ENCODE measurements around the gene PCDHGB5.
"Not testable (repeated sequence)": the region's sequence is repeated elsewhere in the genome, so short reads cannot be mapped to it uniquely, and the experiment has no call there.

PCDHGB5 gene

DNA sequence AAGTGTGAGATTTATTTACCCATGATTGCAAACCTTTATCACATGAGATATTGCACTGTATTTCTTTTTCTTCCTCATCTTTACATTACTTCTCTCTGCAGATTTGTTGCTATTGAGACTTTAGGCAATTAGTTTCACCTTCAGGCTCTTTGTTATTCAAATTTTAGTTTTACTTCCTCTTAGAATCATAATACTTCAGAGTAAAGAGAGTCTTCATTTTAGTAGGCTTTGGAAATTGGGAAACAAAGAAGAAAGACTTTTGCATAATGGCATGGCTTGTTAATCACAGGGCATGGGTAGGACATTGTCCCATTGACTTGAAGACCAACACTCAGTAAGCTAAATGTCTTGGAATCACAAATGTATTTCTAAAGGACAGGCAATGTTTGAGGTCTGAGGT is 35.0 kb upstream of the PCDHGB5 start:
- Histone ChIP-seq H3K4me2 (no peak overlapping the region), H3K9me3 (peaks cover 74% of the 10 kb centered on the region), H3K36me3 (no peaks in the 10 kb centered on the region), H3K27ac (no peak overlapping the region), H3K4me3 (no peak overlapping the region), H3K27me3 (no peaks in the 10 kb centered on the region), H4K20me1 (no peaks in the 10 kb centered on the region), H3K4me1 (no peaks in the 10 kb centered on the region), H3K9ac (no peak overlapping the region)
- no peak for TF ChIP-seq Cebpa-rat (IDR thresholded peaks at IDR 0.05)

DNA sequence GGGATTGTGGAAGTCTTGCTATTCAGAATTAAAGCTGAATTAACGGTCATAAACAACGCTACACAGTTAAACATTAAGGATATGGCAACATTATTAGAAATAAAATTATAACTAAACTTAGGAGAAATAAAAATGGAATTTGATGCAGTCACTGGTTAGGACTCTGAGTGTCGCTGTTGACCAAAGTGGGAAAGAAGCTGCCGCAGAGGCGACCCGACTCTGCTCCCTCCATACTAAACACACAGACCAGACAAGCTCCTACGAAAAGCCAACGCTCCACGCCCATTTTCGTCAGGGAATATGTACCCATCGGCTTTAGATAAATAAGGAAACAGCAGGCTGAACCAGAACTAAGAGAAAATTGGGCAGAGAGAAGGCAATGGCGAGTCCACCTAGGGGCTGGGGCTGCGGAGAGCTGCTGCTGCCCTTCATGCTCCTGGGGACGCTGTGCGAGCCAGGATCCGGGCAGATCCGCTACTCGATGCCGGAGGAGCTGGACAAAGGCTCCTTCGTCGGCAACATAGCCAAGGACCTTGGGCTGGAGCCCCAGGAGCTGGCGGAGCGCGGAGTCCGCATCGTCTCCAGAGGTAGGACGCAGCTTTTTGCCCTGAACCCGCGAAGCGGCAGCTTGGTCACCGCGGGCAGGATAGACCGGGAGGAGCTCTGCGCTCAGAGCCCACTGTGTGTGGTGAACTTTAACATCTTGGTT is 33.6 kb upstream of the PCDHGB5 start, which contains the start of gene PCDHGA5:
Gene PCDHGA5, plus strand, starts transcription at position 211 of the 709 bp plus-strand sequence. Its CDS starts 169 bp downstream, at position 380.
- H4K20me1 ChIP-seq = no peaks in the 10 kb centered on the region
- H3K27me3 ChIP-seq = no peaks in the 10 kb centered on the region
- H3K9ac ChIP-seq = no peak within 1 kb of the TSS
- TF ChIP-seq Cebpa-rat (IDR thresholded peaks at IDR 0.05) = no peak
- H3K36me3 ChIP-seq = no peaks in the 10 kb centered on the region
- H3K4me1 ChIP-seq = no peaks in the 10 kb centered on the region
- H3K9me3 ChIP-seq = peaks cover 74% of the 10 kb centered on the region
- no peak within 1 kb of the TSS for H3K4me3 ChIP-seq
- H3K27ac ChIP-seq = no peak within 1 kb of the TSS
- no peak within 1 kb of the TSS for H3K4me2 ChIP-seq

DNA sequence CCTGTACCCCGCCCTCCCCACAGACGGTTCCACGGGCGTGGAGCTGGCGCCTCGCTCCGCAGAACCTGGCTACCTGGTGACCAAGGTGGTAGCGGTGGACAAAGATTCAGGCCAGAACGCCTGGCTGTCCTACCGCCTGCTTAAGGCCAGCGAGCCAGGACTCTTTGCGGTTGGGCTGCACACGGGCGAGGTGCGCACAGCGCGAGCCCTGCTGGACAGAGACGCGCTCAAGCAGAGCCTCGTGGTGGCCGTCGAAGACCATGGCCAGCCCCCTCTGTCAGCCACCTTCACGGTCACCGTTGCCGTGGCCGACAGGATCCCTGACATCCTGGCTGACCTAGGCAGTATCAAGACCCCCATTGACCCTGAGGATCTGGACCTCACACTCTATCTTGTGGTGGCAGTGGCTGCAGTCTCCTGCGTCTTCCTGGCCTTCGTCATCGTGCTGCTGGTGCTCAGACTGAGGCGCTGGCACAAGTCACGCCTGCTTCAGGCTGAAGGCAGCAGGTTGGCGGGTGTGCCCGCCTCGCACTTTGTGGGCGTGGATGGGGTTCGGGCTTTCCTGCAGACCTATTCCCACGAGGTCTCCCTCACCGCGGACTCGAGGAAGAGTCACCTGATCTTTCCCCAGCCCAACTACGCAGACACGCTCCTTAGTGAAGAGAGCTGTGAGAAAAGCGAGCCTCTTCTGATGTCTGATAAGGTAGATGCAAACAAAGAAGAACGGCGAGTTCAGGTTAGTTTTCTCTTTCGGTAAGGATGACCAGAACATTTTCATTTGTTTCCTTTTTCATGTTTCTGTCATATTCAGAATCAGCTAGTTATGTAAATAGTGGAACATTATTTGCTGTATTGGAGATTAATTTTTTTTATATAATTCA is 31.5 kb upstream of the PCDHGB5 start:
- Histone ChIP-seq H3K9me3 (peaks cover 71% of the 10 kb centered on the region), H3K4me1 (no peaks in the 10 kb centered on the region)

DNA sequence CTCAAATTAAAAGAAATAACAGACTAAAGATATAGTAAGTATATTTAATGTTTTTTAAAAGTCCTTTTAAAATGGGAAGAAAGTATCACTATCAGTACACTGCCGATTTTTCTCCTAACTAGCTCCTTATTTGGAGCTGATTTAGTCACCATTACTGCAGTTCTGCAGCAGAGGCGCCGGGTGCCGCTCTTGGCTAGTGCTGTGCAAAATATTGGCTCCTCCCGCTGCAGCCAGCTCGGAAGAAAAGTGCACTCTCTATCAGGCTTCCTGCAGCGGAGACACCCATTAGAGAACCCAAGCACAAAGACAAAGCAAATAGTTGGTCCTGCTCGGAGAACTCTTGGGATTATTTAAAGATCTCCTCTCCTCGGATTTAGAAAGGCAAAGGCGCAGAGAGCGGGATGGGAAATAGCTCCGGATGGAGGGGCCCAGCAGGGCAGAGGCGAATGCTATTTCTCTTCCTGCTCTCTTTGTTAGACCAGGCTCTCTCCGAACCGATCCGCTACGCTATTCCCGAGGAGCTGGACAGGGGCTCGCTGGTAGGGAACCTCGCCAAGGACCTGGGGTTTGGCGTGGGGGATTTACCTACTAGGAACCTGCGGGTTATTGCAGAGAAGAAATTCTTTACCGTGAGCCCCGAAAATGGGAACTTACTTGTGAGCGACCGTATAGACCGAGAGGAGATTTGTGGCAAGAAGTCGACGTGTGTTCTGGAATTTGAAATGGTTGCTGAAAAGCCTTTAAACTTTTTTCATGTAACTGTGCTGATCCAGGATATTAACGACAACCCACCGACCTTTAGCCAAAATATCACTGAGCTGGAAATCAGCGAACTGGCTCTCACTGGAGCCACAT is 27.5 kb upstream of the PCDHGB5 start, which contains the start of gene PCDHGB3:
Gene PCDHGB3, plus strand, starts transcription at position 249 of the 855 bp plus-strand sequence. Its CDS starts 153 bp downstream, at position 402.
- H3K4me3 ChIP-seq = no peak within 1 kb of the TSS
- H3K4me1 ChIP-seq = no peaks in the 10 kb centered on the region
- H3K36me3 ChIP-seq = 0 out of 2 replicates have a peak, but pooled peaks cover 7% of the 10 kb centered on the region
- no peak within 1 kb of the TSS for H3K27ac ChIP-seq
- H4K20me1 ChIP-seq = no peaks in the 10 kb centered on the region
- no peaks in the 10 kb centered on the region for H3K27me3 ChIP-seq
- H3K4me2 ChIP-seq = no peak within 1 kb of the TSS
- peaks cover 71% of the 10 kb centered on the region for H3K9me3 ChIP-seq
- H3K9ac ChIP-seq = no peak within 1 kb of the TSS
- no peak for TF ChIP-seq Cebpa-rat (IDR thresholded peaks at IDR 0.05)

More for the DNA sequence above, 31.5 kb upstream of the PCDHGB5 start:
- Histone ChIP-seq H4K20me1 (no peaks in the 10 kb centered on the region), H3K27me3 (no peaks in the 10 kb centered on the region), H3K4me2 (no peak overlapping the region), H3K9ac (no peak overlapping the region), H3K4me3 (no peak overlapping the region), H3K36me3 (no peaks in the 10 kb centered on the region), H3K27ac (no peak overlapping the region)
- no peak for TF ChIP-seq Cebpa-rat (IDR thresholded peaks at IDR 0.05)

DNA sequence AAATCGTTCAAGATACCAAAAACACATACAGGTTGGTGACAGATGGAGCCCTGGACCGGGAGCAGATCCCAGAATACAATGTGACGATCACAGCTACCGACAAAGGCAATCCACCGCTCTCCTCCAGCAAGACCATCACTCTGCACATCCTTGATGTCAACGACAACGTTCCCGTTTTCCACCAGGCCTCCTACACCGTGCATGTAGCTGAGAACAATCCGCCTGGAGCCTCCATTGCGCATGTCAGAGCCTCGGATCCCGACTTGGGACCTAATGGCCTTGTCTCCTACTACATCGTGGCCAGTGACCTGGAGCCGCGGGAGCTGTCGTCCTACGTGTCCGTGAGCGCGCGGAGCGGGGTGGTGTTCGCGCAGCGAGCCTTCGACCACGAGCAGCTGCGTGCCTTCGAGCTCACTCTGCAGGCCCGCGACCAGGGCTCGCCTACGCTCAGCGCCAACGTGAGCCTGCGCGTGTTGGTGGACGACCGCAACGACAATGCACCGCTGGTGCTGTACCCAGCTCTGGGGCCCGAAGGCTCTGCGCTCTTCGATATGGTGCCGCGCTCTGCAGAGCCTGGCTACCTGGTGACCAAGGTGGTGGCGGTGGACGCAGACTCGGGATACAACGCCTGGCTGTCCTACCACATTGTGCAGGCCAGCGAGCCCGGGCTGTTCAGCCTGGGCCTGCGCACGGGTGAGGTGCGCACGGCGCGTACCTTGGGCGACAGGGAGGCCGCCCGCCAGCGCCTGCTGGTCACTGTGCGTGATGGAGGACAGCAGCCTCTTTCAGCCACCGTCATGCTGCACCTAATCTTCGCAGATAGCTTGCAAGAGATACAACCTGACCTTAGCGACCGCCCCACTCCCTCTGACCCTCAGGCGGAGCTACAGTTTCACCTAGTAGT is 25.9 kb upstream of the PCDHGB5 start:
- no peaks in the 10 kb centered on the region for H3K4me1 ChIP-seq
- H3K4me2 ChIP-seq = no peak overlapping the region
- H3K9ac ChIP-seq = no peak overlapping the region
- no peak for TF ChIP-seq Cebpa-rat (IDR thresholded peaks at IDR 0.05)
- H3K36me3 ChIP-seq = 0 out of 2 replicates have a peak, but pooled peaks cover 7% of the 10 kb centered on the region
- H3K27me3 ChIP-seq = no peaks in the 10 kb centered on the region
- peaks cover 69% of the 10 kb centered on the region for H3K9me3 ChIP-seq
- no peaks in the 10 kb centered on the region for H4K20me1 ChIP-seq
- no peak overlapping the region for H3K4me3 ChIP-seq
- H3K27ac ChIP-seq = no peak overlapping the region

DNA sequence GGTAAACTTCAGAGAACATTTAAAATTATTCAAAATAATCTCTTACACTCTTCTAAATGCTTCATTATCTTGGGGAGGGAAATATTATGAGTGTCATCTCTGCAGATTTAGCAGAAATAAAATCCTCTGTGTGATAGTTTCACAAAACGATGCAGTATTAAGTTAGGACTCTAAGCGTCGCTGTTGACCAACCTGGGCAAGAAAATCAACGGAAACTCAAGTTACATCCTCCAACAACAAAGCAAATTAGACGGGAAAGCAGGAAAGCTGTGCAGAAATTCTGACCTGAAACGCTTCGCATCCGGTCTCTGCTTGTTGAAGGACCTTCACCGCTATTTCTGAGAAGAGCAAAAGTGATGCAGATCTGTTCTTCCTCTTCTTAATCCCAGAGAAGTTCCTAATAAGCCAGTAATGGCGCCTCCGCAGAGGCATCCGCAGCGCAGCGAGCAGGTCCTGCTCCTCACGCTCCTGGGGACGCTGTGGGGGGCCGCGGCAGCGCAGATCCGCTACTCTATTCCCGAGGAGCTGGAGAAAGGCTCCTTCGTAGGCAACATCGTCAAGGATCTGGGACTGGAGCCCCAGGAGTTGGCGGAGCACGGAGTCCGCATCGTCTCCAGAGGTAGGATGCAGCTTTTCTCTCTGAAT is 24.0 kb upstream of the PCDHGB5 start, which contains the start of gene PCDHGA6:
Gene PCDHGA6, plus strand, starts transcription at position 219 of the 645 bp plus-strand sequence. Its CDS starts 193 bp downstream, at position 412.
- Histone ChIP-seq H3K27ac (no peak within 1 kb of the TSS), H3K4me2 (no peak within 1 kb of the TSS), H4K20me1 (no peaks in the 10 kb centered on the region), H3K27me3 (no peaks in the 10 kb centered on the region), H3K4me1 (no peaks in the 10 kb centered on the region), H3K9ac (no peak within 1 kb of the TSS), H3K4me3 (no peak within 1 kb of the TSS), H3K36me3 (0 out of 2 replicates have a peak, but pooled peaks cover 7% of the 10 kb centered on the region), H3K9me3 (peaks cover 73% of the 10 kb centered on the region)
- no peak for TF ChIP-seq Cebpa-rat (IDR thresholded peaks at IDR 0.05)

DNA sequence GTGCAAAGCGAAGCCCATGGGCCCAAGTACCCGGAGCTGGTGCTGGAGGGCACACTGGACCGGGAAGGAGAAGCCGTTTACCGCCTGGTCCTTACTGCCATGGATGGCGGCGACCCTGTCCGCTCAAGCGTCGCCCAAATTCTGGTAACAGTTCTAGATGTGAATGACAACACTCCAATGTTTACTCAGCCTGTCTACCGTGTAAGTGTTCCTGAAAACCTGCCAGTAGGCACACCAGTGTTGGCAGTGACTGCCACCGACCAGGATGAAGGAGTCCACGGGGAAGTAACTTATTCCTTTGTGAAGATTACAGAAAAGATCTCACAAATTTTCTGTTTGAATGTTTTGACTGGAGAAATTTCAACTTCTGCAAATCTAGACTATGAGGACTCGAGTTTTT is 23.1 kb upstream of the PCDHGB5 start:
- H4K20me1 ChIP-seq = no peaks in the 10 kb centered on the region
- no peak overlapping the region for H3K9ac ChIP-seq
- H3K36me3 ChIP-seq = 0 out of 2 replicates have a peak, but pooled peaks cover 7% of the 10 kb centered on the region
- peaks cover 73% of the 10 kb centered on the region for H3K9me3 ChIP-seq
- H3K27me3 ChIP-seq = no peaks in the 10 kb centered on the region
- no peak overlapping the region for H3K4me2 ChIP-seq
- TF ChIP-seq Cebpa-rat (IDR thresholded peaks at IDR 0.05) = no peak
- no peak overlapping the region for H3K4me3 ChIP-seq
- H3K4me1 ChIP-seq = no peaks in the 10 kb centered on the region
- H3K27ac ChIP-seq = no peak overlapping the region

DNA sequence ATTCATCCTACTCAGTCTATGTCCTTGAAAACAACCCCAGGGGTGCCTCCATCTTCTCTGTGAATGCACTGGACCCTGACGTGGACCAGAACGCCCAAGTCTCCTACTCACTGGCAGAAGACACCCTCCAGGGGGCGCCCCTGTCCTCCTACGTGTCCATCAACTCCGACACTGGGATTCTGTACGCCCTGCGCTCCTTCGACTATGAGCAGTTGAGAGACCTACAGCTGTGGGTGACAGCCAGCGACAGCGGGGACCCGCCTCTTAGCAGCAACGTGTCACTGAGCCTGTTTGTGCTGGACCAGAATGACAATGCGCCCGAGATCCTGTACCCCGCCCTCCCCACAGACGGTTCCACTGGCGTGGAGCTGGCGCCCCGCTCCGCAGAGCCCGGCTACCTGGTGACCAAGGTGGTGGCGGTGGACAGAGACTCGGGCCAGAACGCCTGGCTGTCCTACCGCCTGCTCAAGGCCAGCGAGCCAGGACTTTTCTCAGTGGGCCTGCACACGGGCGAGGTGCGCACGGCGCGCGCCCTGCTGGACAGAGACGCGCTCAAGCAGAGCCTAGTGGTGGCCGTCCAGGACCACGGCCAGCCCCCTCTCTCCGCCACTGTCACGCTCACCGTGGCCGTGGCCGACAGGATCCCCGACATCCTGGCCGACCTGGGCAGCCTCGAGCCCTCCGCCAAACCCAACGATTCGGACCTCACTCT is 22.1 kb upstream of the PCDHGB5 start:
- H3K36me3 ChIP-seq, H3K27ac ChIP-seq, H3K4me3 ChIP-seq, H3K9ac ChIP-seq, H4K20me1 ChIP-seq, H3K27me3 ChIP-seq, H3K4me2 ChIP-seq, H3K4me1 ChIP-seq: not testable (repeated sequence)
- peaks cover 65% of the 10 kb centered on the region for H3K9me3 ChIP-seq
